ENCODE measurements around the gene EFNA1. TPM values are rescaled to one million over a fixed set of nuclear protein-coding genes. Genes with fewer than 3 reads are reported as not detected.

Gene EFNA1
- total and polyA plus RNA-seq, 2 of the 4 experiments (the other 2 are of a cell fraction) = 0.90 to 1.6 TPM

DNA sequence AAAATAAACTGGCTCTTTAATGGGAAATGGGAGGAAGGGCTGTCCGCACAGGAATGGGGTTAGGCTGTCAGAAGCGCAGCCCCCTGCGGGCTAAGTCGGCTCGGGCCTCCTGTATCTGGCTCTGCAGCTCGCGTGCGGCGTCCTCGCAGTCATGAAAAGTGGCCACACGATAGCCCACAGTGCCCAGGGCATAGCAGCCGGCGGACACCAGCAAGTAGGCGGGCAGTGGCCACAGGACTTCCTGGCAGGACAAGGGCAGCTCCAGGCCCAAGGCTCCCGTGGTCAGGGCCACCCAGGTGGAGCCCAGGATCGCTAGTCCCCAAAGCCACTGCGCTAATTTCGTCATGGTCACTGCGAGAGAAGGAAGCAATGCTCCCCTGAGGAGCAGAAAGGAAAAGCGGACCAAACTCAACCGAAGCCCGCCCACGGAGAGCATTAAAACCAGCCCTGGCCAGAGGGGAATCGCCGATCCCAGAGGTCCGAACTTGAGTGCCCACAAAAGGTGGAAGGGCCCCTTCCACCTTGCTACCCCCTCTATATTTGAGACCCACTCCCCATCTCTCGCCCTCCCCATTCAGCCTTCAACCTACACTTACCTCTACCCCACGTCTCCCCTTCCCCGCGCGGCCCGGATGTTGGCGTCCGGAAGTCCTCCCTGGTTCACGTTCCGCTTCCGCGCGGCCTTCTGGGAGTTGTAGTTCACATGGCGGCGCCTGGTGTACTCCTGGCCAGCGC, 12.4 kb downstream of the EFNA1 start, which contains the start of gene DPM3:
Gene DPM3, minus strand, starts transcription at position 637 of the 735 bp plus-strand sequence. Its CDS starts 291 bp downstream, at position 346.
- Histone ChIP-seq H3K4me1 (ENCODE audit: control insufficient read depth, insufficient read depth, low read length) (peaks cover 4% of the 10 kb centered on the region; the same call in 1 of the 2 replicates), H3K56ac (ENCODE audit: extremely low read depth, insufficient read depth, low read length) (peak within 1 kb of the TSS; percentile 81), H4K91ac (ENCODE audit: insufficient read depth, low read depth, low read length) (peak within 1 kb of the TSS; percentile 83), H3K9ac (ENCODE audit: low read depth, low read length) (peak within 1 kb of the TSS; percentile 94), H3K14ac (replicated peaks; ENCODE audit: low read depth, low read length) (peak within 1 kb of the TSS; percentile 72), H3K18ac (ENCODE audit: low read depth, low read length) (no peak within 1 kb of the TSS), H2AFZ (replicated peaks; ENCODE audit: low read length, poor library complexity) (peak within 1 kb of the TSS; percentile 100), H2AK5ac (ENCODE audit: low read depth, low read length) (peak within 1 kb of the TSS; percentile 91), H4K20me1 (ENCODE audit: insufficient read depth, low read length) (no peaks in the 10 kb centered on the region), H3K27ac (ENCODE audit: insufficient read depth, low read length) (peak within 1 kb of the TSS; percentile 83), H2BK5ac (ENCODE audit: low read depth, low read length, poor library complexity, severe bottlenecking) (peak within 1 kb of the TSS; percentile 80), H4K8ac (ENCODE audit: low read depth in 2 of 2, low read length in 2 of 2) (peak within 1 kb of the TSS; percentile 77 to 97), H3K4me3 (ENCODE audit: insufficient read depth, low read depth, low read length) (peak within 1 kb of the TSS; percentile 79), H3K23ac (ENCODE audit: low read depth, low read length) (peak within 1 kb of the TSS; percentile 57), H2BK20ac (ENCODE audit: low read depth, low read length) (no peak within 1 kb of the TSS), H3K36me3 (ENCODE audit: control insufficient read depth, insufficient read depth, low read length) (peaks cover 3% of the 10 kb centered on the region; the same call in 1 of the 2 replicates), H3K4me2 (ENCODE audit: low read depth, low read length) (peak within 1 kb of the TSS; percentile 92), H2BK15ac (ENCODE audit: low read depth, low read length) (no peak within 1 kb of the TSS), H3K27me3 (ENCODE audit: control insufficient read depth, insufficient read depth, low read length) (peaks cover 3% of the 10 kb centered on the region; the same call in 1 of the 2 replicates), H4K5ac (ENCODE audit: low read depth, low read length) (peak within 1 kb of the TSS; percentile 96), H3K9me3 (ENCODE audit: control insufficient read depth, insufficient read depth, low read length) (no peaks in the 10 kb centered on the region), H3K9me1 (ENCODE audit: insufficient read depth, low read length) (peaks cover 12% of the 10 kb centered on the region; the same call in 1 of the 2 replicates), H3K4ac (ENCODE audit: low read depth, low read length) (peak within 1 kb of the TSS; percentile 61), H2BK120ac (ENCODE audit: low read depth, low read length) (no peak within 1 kb of the TSS), H3K79me1 (ENCODE audit: low read depth in 1 of 2, low read length in 2 of 2) (peaks cover 23 to 39% of the 10 kb centered on the region in 2 experiments), H2AK9ac (replicated peaks; ENCODE audit: low read depth, low read length, poor library complexity) (peak within 1 kb of the TSS; percentile 96)
- dilution Hi-C loops (cut with HindIII; ENCODE audit: low sequenced_read_pairs, unreplicated experiment) (no loop called here), in situ Hi-C loops (cut with MboI; ENCODE audit: low sequenced_read_pairs) (no loop called here), intact Hi-C loops (cut with micrococcal nuclease) (no loop called here)
- peak; percentile 42; the same call in 1 of the 2 replicates for TF ChIP-seq BHLHE40 (IDR thresholded peaks at IDR 0.05; ENCODE audit: low read depth, low read length)
- peak; percentile 42; the same call in 1 of the 2 replicates for TF ChIP-seq POLR2A (IDR thresholded peaks at IDR 0.05; ENCODE audit: low read depth, low read length)
- peak; percentile 27; the same call in 1 of the 2 replicates for TF ChIP-seq MAZ (IDR thresholded peaks at IDR 0.05; ENCODE audit: borderline replicate concordance, low read depth, low read length)
- TF ChIP-seq, protein P1, sequence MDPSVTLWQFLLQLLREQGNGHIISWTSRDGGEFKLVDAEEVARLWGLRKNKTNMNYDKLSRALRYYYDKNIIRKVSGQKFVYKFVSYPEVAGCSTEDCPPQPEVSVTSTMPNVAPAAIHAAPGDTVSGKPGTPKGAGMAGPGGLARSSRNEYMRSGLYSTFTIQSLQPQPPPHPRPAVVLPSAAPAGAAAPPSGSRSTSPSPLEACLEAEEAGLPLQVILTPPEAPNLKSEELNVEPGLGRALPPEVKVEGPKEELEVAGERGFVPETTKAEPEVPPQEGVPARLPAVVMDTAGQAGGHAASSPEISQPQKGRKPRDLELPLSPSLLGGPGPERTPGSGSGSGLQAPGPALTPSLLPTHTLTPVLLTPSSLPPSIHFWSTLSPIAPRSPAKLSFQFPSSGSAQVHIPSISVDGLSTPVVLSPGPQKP (IDR thresholded peaks at IDR 0.05; ENCODE audit: borderline replicate concordance, low read depth, low read length) = no peak
- no peak for TF ChIP-seq CHD1 (IDR thresholded peaks at IDR 0.05; ENCODE audit: low read depth, low read length)
- no peak for TF ChIP-seq RFX5 (IDR thresholded peaks at IDR 0.05; ENCODE audit: low read depth, low read length)
- ATAC-seq (ENCODE audit: low read depth) (peak; percentile 69), DNase-seq (peak; percentile 72)
- 0% methylated on average over 26 of the region's 42 CpGs; no CpG with 5 or more reads in 1 of the 2 experiments for WGBS, 2 experiments (ENCODE audit: extremely low coverage in 2 of 2, insufficient read length in 1 of 2)
- TSS peak; percentile 82 for BruUV-seq (replicated peaks)
- ChIA-PET POLR2A (ENCODE audit: unreplicated experiment) (interaction anchor here (0.6 kb wide), 2 partner anchors 428 to 1314 kb away, joined by 4 read pairs; no protein-coding TSS in a partner anchor), CTCF (no interaction called here)
